Transverse colon (tissue), 4 donors: ENCODE results near the gene NNMT.

Experiments used
- POLR2A ChIP-seq: fragments of 450-650 bp; IDR thresholded peaks from one replicate; pipeline ENCODE4 v1.6.1; 2016; ENCODE audit warnings: antibody characterized with exemption, mild to moderate bottlenecking, moderate library complexity
- POLR2AphosphoS5 ChIP-seq, 3 donors: sonication (generic); formaldehyde crosslinking; IDR thresholded peaks; one replicate each; pipeline ENCODE4 v1.6.1; 2016; ENCODE audit warnings: antibody characterized with exemption in 3 of 3
- TF ChIP-seq, protein P1 (sequence below), 5 experiments: fragments of 200-600 bp in 3 of 5; fragments of 450-650 bp in 2 of 5; sonication (generic) in 3 of 5; IDR thresholded peaks; 1 replicate in 2 of 5; 2 replicates in 3 of 5; pipeline ENCODE4 v1.5.1; 2016 to 2017; ENCODE audit warnings: antibody characterized with exemption in 5 of 5, inconsistent platforms in 3 of 5, mild to moderate bottlenecking in 2 of 5, moderate library complexity in 1 of 5

DNA sequence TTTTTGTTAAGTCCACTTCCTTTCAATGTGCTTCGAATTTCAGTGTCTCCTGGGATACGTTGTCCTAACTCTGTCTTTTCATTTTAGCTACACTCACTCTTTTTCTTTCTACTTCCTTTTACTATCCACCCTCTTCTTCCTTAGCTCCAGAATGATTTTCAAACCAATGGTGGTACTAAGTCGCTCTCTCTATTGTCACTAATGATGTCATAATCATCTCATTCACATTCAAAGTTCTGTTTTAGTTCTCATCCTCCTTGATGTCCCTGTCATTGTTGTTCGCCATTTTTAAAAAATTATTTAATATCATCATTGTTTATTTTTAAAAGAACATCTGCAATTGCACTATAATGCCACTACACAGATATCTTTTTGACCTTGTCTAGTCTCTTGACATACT is 47.3 kb downstream of the NNMT start:
- TF ChIP-seq, protein P1, sequence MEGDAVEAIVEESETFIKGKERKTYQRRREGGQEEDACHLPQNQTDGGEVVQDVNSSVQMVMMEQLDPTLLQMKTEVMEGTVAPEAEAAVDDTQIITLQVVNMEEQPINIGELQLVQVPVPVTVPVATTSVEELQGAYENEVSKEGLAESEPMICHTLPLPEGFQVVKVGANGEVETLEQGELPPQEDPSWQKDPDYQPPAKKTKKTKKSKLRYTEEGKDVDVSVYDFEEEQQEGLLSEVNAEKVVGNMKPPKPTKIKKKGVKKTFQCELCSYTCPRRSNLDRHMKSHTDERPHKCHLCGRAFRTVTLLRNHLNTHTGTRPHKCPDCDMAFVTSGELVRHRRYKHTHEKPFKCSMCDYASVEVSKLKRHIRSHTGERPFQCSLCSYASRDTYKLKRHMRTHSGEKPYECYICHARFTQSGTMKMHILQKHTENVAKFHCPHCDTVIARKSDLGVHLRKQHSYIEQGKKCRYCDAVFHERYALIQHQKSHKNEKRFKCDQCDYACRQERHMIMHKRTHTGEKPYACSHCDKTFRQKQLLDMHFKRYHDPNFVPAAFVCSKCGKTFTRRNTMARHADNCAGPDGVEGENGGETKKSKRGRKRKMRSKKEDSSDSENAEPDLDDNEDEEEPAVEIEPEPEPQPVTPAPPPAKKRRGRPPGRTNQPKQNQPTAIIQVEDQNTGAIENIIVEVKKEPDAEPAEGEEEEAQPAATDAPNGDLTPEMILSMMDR (IDR thresholded peaks at IDR 0.05): no peak
- TF ChIP-seq POLR2A (no peak), POLR2AphosphoS5 (IDR thresholded peaks at IDR 0.05) (no peak)
